SK-N-MC (cell line): ENCODE measurements around the gene MYO18A.

ENCODE experiments used
- EZH2 ChIP-seq: fragments of 200-600 bp; sonication (generic); IDR thresholded peaks from one replicate; pipeline ENCODE4 v1.6.1; 2017; ENCODE audit warnings: antibody characterized with exemption
- FOXP2 ChIP-seq: optimal IDR thresholded peaks from 2 replicates; pipeline ENCODE3; 2011; ENCODE audit warnings: mild to moderate bottlenecking, moderate library complexity; ENCODE audit not compliant: insufficient read depth; ENCODE audit errors: extremely low read length, control extremely low read depth
- POLR2AphosphoS5 ChIP-seq: IDR thresholded peaks from 2 replicates; pipeline ENCODE4 v1.6.1; 2012; ENCODE audit warnings: mild to moderate bottlenecking, low read depth, low read length, borderline replicate concordance

DNA sequence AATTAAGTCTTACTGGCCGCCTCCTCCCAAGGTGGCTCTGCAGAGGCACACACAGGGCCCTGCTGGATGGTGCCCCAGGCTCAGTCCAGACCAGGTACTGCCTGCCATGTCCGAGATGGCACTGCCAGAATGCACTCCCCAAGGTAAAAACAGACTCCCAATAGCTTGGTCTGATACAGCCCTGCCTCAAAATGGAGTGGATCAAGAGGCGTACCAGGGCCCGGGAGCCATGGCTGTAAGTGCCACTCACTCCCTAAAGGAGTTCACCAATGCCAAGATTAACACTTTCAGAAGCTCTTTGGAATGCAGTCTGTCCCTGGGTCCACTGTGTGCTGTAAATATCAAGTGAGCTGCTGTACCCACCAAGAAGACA lies 576 bp upstream of the MYO18A start:
- TF ChIP-seq EZH2 (no peak), POLR2AphosphoS5 (no peak), FOXP2 (no peak)
